ENCODE data around the gene PPP2R2B. TPM values are rescaled to one million over a fixed set of nuclear protein-coding genes. Genes with fewer than 3 reads are reported as not detected.

Gene PPP2R2B
- total RNA-seq, 1 experiment from 2014 or later, result not detected

DNA sequence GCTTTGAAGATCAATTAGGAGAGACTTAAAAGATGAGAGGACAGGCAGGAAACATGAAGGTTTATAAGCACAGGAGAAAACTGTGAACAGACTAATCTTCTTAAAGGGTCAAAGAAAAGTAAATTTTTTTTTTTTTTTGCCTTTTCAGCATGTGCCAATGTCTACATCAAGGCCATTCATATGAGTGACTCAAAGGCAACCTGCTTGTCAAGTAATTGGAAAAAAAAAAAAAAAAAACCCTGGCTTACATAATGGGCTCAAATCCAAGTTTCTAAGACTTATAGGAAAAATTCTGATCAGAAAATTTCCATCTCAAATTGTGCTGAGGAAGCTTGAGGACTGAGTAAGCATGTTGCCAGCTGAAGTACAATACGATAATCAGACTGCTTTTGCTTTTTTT, 15.9 kb downstream of the PPP2R2B start:
- no peaks in the 10 kb centered on the region for H3K9me3 ChIP-seq (ENCODE audit: low read depth, low read length, poor library complexity, severe bottlenecking)
- POLR2A ChIA-PET (ENCODE audit: low non-redundant PET), result no interaction called here
- DNase-seq (ENCODE audit: low spot score), result no peak
- no peak for TF ChIP-seq EZH2 (IDR thresholded peaks at IDR 0.05; ENCODE audit: borderline replicate concordance, low read depth, low read length, poor library complexity, severe bottlenecking)
- TF ChIP-seq, protein P1, sequence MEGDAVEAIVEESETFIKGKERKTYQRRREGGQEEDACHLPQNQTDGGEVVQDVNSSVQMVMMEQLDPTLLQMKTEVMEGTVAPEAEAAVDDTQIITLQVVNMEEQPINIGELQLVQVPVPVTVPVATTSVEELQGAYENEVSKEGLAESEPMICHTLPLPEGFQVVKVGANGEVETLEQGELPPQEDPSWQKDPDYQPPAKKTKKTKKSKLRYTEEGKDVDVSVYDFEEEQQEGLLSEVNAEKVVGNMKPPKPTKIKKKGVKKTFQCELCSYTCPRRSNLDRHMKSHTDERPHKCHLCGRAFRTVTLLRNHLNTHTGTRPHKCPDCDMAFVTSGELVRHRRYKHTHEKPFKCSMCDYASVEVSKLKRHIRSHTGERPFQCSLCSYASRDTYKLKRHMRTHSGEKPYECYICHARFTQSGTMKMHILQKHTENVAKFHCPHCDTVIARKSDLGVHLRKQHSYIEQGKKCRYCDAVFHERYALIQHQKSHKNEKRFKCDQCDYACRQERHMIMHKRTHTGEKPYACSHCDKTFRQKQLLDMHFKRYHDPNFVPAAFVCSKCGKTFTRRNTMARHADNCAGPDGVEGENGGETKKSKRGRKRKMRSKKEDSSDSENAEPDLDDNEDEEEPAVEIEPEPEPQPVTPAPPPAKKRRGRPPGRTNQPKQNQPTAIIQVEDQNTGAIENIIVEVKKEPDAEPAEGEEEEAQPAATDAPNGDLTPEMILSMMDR (conservative IDR thresholded peaks at IDR 0.05; ENCODE audit: low read depth, low read length), result no peak
- H3K36me3 ChIP-seq (ENCODE audit: insufficient read depth, low read length, poor library complexity, severe bottlenecking), result no peaks in the 10 kb centered on the region
- CTCF ChIA-PET, result no interaction called here
- H3K27me3 ChIP-seq (replicated peaks; ENCODE audit: insufficient read depth, low read depth, low read length, poor library complexity), result peaks cover 22% of the 10 kb centered on the region
- H3K4me1 ChIP-seq (ENCODE audit: insufficient read depth, low read length, poor library complexity, severe bottlenecking), result no peaks in the 10 kb centered on the region
- H3K4me3 ChIP-seq (ENCODE audit: low read depth, low read length, poor library complexity, severe bottlenecking), result no peak overlapping the region
- BruUV-seq (replicated peaks), result no TSS peak
- intact Hi-C loops (cut with micrococcal nuclease; ENCODE audit: unreplicated experiment), result no loop called here
- H3K27ac ChIP-seq (ENCODE audit: low read depth, low read length, poor library complexity, severe bottlenecking), result no peak overlapping the region

DNA sequence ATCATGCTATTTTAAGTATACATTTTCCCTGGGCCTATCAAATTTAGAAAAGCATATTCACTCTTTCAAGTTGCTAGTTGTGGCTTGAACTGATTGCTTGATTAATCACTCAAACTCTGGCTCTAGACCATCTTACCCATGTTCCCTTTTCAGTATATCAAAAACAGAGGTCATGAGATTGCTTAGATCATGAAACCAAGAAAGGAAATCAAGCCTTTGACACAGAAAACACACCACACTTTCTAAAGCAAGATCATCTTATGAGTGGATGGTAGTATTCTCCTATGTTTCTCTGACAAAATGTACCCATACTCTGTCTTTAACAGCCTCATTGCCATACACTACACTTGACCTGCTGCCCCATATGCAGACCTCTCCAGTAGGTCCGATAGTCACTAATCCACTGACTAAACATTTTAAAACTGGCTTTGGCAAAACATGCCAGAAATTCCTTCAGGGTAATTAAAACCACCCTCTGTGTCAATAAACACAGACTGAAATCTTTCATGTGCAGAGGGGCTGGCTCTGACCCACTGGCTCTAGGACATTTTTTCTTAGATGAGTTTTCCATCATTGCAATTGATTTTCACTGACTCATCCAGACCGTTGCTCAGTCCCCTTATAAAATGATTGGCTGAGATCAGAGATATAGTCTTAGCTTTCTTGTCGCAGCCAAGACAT, 18.2 kb downstream of the PPP2R2B start:
- intact Hi-C loops (cut with micrococcal nuclease; ENCODE audit: unreplicated experiment), result no loop called here
- no peak overlapping the region for H3K27ac ChIP-seq (ENCODE audit: low read depth, low read length, poor library complexity, severe bottlenecking)
- no peaks in the 10 kb centered on the region for H3K36me3 ChIP-seq (ENCODE audit: insufficient read depth, low read length, poor library complexity, severe bottlenecking)
- ChIA-PET CTCF (no interaction called here), POLR2A (ENCODE audit: low non-redundant PET) (no interaction called here)
- no peaks in the 10 kb centered on the region for H3K4me1 ChIP-seq (ENCODE audit: insufficient read depth, low read length, poor library complexity, severe bottlenecking)
- no peaks in the 10 kb centered on the region for H3K9me3 ChIP-seq (ENCODE audit: low read depth, low read length, poor library complexity, severe bottlenecking)
- peaks cover 22% of the 10 kb centered on the region for H3K27me3 ChIP-seq (replicated peaks; ENCODE audit: insufficient read depth, low read depth, low read length, poor library complexity)
- TF ChIP-seq, protein P1 (conservative IDR thresholded peaks at IDR 0.05; ENCODE audit: low read depth, low read length), result no peak
- no peak for TF ChIP-seq EZH2 (IDR thresholded peaks at IDR 0.05; ENCODE audit: borderline replicate concordance, low read depth, low read length, poor library complexity, severe bottlenecking)
- BruUV-seq (replicated peaks), result no TSS peak
- no peak for DNase-seq (ENCODE audit: low spot score)
- H3K4me3 ChIP-seq (ENCODE audit: low read depth, low read length, poor library complexity, severe bottlenecking), result no peak overlapping the region

DNA sequence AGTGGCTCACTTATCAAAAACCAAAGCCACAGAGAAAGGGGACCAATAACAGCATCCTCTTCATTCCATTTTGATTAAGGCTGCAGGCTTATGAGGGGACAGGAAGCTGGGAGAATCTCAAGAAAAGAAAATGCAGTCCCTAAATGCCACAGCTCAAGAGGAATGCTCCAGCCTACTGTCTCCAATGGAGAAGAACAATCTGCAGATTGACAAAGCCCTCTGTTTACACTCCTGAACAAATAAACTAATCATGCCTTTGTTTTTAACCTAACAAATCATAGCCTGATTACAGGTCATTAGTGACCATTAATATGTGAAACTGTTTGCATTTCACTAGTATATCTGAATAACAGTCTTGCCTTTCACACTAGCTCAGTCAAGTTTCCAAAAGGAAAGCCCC, 26.5 kb downstream of the PPP2R2B start:
- Histone ChIP-seq H3K27me3 (replicated peaks; ENCODE audit: insufficient read depth, low read depth, low read length, poor library complexity) (peaks cover 37% of the 10 kb centered on the region), H3K4me1 (ENCODE audit: insufficient read depth, low read length, poor library complexity, severe bottlenecking) (no peaks in the 10 kb centered on the region), H3K4me3 (ENCODE audit: low read depth, low read length, poor library complexity, severe bottlenecking) (no peak overlapping the region), H3K36me3 (ENCODE audit: insufficient read depth, low read length, poor library complexity, severe bottlenecking) (no peaks in the 10 kb centered on the region), H3K27ac (ENCODE audit: low read depth, low read length, poor library complexity, severe bottlenecking) (no peak overlapping the region), H3K9me3 (ENCODE audit: low read depth, low read length, poor library complexity, severe bottlenecking) (no peaks in the 10 kb centered on the region)
- ChIA-PET POLR2A (ENCODE audit: low non-redundant PET) (no interaction called here), CTCF (no interaction called here)
- no peak for DNase-seq (ENCODE audit: low spot score)
- intact Hi-C loops (cut with micrococcal nuclease; ENCODE audit: unreplicated experiment), result no loop called here
- no TSS peak for BruUV-seq (replicated peaks)
- TF ChIP-seq EZH2 (IDR thresholded peaks at IDR 0.05; ENCODE audit: borderline replicate concordance, low read depth, low read length, poor library complexity, severe bottlenecking), result no peak
- TF ChIP-seq, protein P1 (conservative IDR thresholded peaks at IDR 0.05; ENCODE audit: low read depth, low read length), result no peak
